MCF 10A (cell line): Measurements from ENCODE around the gene SYNE1. TPM values are rescaled to one million over a fixed set of nuclear protein-coding genes. Genes with fewer than 3 reads are reported as not detected.
"Not testable (repeated sequence)": the region's sequence is repeated elsewhere in the genome, so short reads cannot be mapped to it uniquely, and the experiment has no call there.

ENCODE experiments used
- Bru-seq: library from RNA; stranded (reverse); fragments of 400-500 nt; gene quantifications from one replicate; lab custom pipeline; 2021; lab: Mats Ljungman, UMichigan
- BruChase-seq, 2 experiments: library from RNA; stranded (reverse); fragments of 400-500 nt; gene quantifications; one replicate each; lab custom pipeline; 2021; lab: Mats Ljungman, UMichigan
- BruUV-seq: library from RNA; stranded (reverse); fragments of 400-500 nt; replicated peaks from 2 replicates; lab custom pipeline; 2021; lab: Mats Ljungman, UMichigan
- CTCF ChIA-PET: fragments of 300-600 bp; sonication (Branson Sonifier 250); formaldehyde crosslinking; extraction: SDS; loops from one replicate; lab custom pipeline; 2021; ENCODE audit warnings: antibody characterized with exemption, inconsistent platforms; lab: Yijun Ruan, JAX
- POLR2A ChIA-PET: fragments of 300-600, 350-650 bp; sonication (Branson Sonifier 250); formaldehyde crosslinking; extraction: SDS; loops from one replicate; lab custom pipeline; 2020; ENCODE audit warnings: antibody characterized with exemption, inconsistent platforms; lab: Yijun Ruan, JAX
- DNase-seq: peaks from one replicate; pipeline ENCODE4 v3.0.0-alpha.2; 2018; ENCODE audit not compliant: unreplicated experiment
- H3K27ac Mint-ChIP-seq: one replicate; pipeline ENCODE4 v1.8.0; 2022; ENCODE audit warnings: mild to moderate bottlenecking, low read depth, mixed read lengths; ENCODE audit not compliant: unreplicated experiment
- H3K27me3 Mint-ChIP-seq: one replicate; pipeline ENCODE4 v1.8.0; 2022; ENCODE audit warnings: mixed read lengths; ENCODE audit not compliant: insufficient read depth, unreplicated experiment
- H3K36me3 Mint-ChIP-seq: one replicate; pipeline ENCODE4 v1.8.0; 2022; ENCODE audit warnings: mild to moderate bottlenecking, moderate library complexity, mixed read lengths; ENCODE audit not compliant: insufficient read depth, unreplicated experiment
- H3K4me1 Mint-ChIP-seq: one replicate; pipeline ENCODE4 v1.8.0; 2022; ENCODE audit warnings: mixed read lengths; ENCODE audit not compliant: insufficient read depth, unreplicated experiment
- H3K4me3 Mint-ChIP-seq: one replicate; pipeline ENCODE4 v1.8.0; 2022; ENCODE audit warnings: mild to moderate bottlenecking, moderate library complexity, mixed read lengths; ENCODE audit not compliant: unreplicated experiment
- H3K9me3 Mint-ChIP-seq: one replicate; pipeline ENCODE4 v1.8.0; 2022; ENCODE audit warnings: mixed read lengths; ENCODE audit not compliant: unreplicated experiment
- CTCF ChIP-seq: fragments of 200-600 bp; IDR thresholded peaks from one replicate; pipeline ENCODE4 v1.8.0; 2022; ENCODE audit warnings: antibody characterized with exemption, mild to moderate bottlenecking; ENCODE audit not compliant: unreplicated experiment
- intact Hi-C: fragments of 100-400 bp; cut with micrococcal nuclease; formaldehyde crosslinking; loops from 2 replicates; pipeline ENCODE4 v1.14.1; 2022
- long read RNA-seq: library from polyadenylated mRNA; stranded (forward); transcript quantifications from one replicate; pipeline ENCODE4 v2.0.0, GENCODE V29; 2022
- total RNA-seq: library from RNA; stranded (reverse); gene quantifications from 2 replicates; pipeline ENCODE4 v1.2.3, GENCODE V29; 2022

The SYNE1 gene
- total RNA-seq (25.4 and 37.3 TPM in 2 replicates), Bru-seq, nascent RNA (percentile 53 among the genes with signal in this experiment), BruChase-seq, experiment 1, labeled RNA remaining after a 6-hour chase (percentile 59 among the genes with signal in this experiment), BruChase-seq, experiment 2, labeled RNA remaining after a 2-hour chase (percentile 51 among the genes with signal in this experiment)
- long read RNA-seq, partial matches to known transcripts, result 2 of 6 reads
- long read RNA-seq, other reads (novel, unspliced or antisense), result 4 of 6 reads

- Mint-ChIP-seq H3K4me1 (peaks cover 6% of the 10 kb centered on the region), H3K27me3 (peaks cover 10% of the 10 kb centered on the region), H3K9me3 (no peaks in the 10 kb centered on the region), H3K27ac (no peak within 1 kb of the TSS), H3K36me3 (no peaks in the 10 kb centered on the region), H3K4me3 (peak within 1 kb of the TSS; percentile 58)
- POLR2A ChIA-PET, result no interaction called here
- no peak for DNase-seq
- TF ChIP-seq CTCF, result no peak
- intact Hi-C loops, result no loop called here
- no TSS peak for BruUV-seq
- CTCF ChIA-PET, result interaction anchor here (0.7 to 1.8 kb wide), 7 partner anchors 10 to 279 kb away, joined by 3 to 4 read pairs (median 4); no protein-coding TSS in a partner anchor
These were observed at the start of gene SYNE1 for GRCh38 chr6:152637296-152638047. Gene SYNE1 (minus strand): TSS chr6:152637362. CDS start chr6:152628331, 9,031 bp downstream.

GRCh38 chr6:152685819-152686218 lies 48.7 kb upstream of the SYNE1 start:
- no peaks in the 10 kb centered on the region for H3K9me3 Mint-ChIP-seq
- ChIA-PET CTCF (no interaction called here), POLR2A (interaction anchor here (0.6 kb wide), 1 partner anchor 199 kb away, joined by 3 read pairs; no protein-coding TSS in a partner anchor)
- H3K4me1 Mint-ChIP-seq, result peaks cover under 1% of the 10 kb centered on the region
- DNase-seq, result no peak
- intact Hi-C loops, result no loop called here
- H3K36me3 Mint-ChIP-seq, result no peaks in the 10 kb centered on the region
- H3K27ac Mint-ChIP-seq, result no peak overlapping the region
- H3K27me3 Mint-ChIP-seq, result peaks cover 3% of the 10 kb centered on the region
- BruUV-seq, result no TSS peak
- H3K4me3 Mint-ChIP-seq, result no peak overlapping the region
- no peak for TF ChIP-seq CTCF

- intact Hi-C loops, H3K4me3 Mint-ChIP-seq, H3K4me1 Mint-ChIP-seq, DNase-seq, H3K27ac Mint-ChIP-seq, BruUV-seq, CTCF ChIA-PET, H3K36me3 Mint-ChIP-seq, POLR2A ChIA-PET, H3K9me3 Mint-ChIP-seq: not testable (repeated sequence)
- peaks cover 13% of the 10 kb centered on the region for H3K27me3 Mint-ChIP-seq
These were observed 45.8 kb upstream of the SYNE1 start for GRCh38 chr6:152682935-152683334.

- CTCF ChIA-PET, result no interaction called here
- no peaks in the 10 kb centered on the region for H3K9me3 Mint-ChIP-seq
These were observed 45.0 kb upstream of the SYNE1 start for GRCh38 chr6:152682141-152682540.

More at GRCh38 chr6:152682141-152682540, 45.0 kb upstream of the SYNE1 start:
- POLR2A ChIA-PET, result interaction anchor here (0.9 kb wide), 1 partner anchor 12 kb away, joined by 3 read pairs; no protein-coding TSS in a partner anchor
- Mint-ChIP-seq H3K36me3 (no peaks in the 10 kb centered on the region), H3K27me3 (peaks cover 13% of the 10 kb centered on the region), H3K4me1 (peaks cover 7% of the 10 kb centered on the region), H3K27ac (no peak overlapping the region), H3K4me3 (no peak overlapping the region)
- intact Hi-C loops, result no loop called here
- no peak for DNase-seq
- no TSS peak for BruUV-seq
- no peak for TF ChIP-seq CTCF
